GM10266 (cell line): ENCODE measurements around the gene ANKMY1.
A peak's percentile ranks its signal among the peaks of the same experiment; 100 is the strongest.

Source experiments
- DNase-seq: peaks from one replicate; pipeline ENCODE4 v3.0.0; 2012; ENCODE audit errors: extremely low spot score
- CTCF ChIP-seq: IDR thresholded peaks from 2 replicates; pipeline ENCODE4 v1.5.1; 2012; ENCODE audit warnings: mild to moderate bottlenecking, low read depth; ENCODE audit not compliant: control insufficient read depth, insufficient read depth; ENCODE audit errors: missing control alignments

Gene ANKMY1

GRCh38 chr2:240569998-240570530 lies 12.3 kb upstream of the ANKMY1 start:
- TF ChIP-seq CTCF, result no peak
- no peak for DNase-seq

- TF ChIP-seq CTCF, result no peak
- no peak for DNase-seq
Observed at GRCh38 chr2:240569523-240569997, 11.8 kb upstream of the ANKMY1 start.

- no peak for TF ChIP-seq CTCF
- DNase-seq, result peak; percentile 73
Observed at GRCh38 chr2:240568678-240569522, 11.1 kb upstream of the ANKMY1 start.

GRCh38 chr2:240567872-240568677 lies 10.3 kb upstream of the ANKMY1 start, which contains the start of gene RNPEPL1:
RNPEPL1 (plus strand) TSS chr2:240568484; CDS start chr2:240568587, 103 bp downstream.
- peak; percentile 82 for DNase-seq
- TF ChIP-seq CTCF, result peak; percentile 28

GRCh38 chr2:240567137-240567871 lies 9.5 kb upstream of the ANKMY1 start:
- DNase-seq, result no peak

More at GRCh38 chr2:240567137-240567871, 9.5 kb upstream of the ANKMY1 start:
- no peak for TF ChIP-seq CTCF
